ENCODE results near the gene DDX54. TPM values are rescaled to one million over a fixed set of nuclear protein-coding genes. Genes with fewer than 3 reads are reported as not detected.
A peak's percentile ranks its signal among the peaks of the same experiment; 100 is the strongest.

DDX54 gene
- total RNA-seq, 1 donor from 2014 or later, result 40.5 TPM

DNA sequence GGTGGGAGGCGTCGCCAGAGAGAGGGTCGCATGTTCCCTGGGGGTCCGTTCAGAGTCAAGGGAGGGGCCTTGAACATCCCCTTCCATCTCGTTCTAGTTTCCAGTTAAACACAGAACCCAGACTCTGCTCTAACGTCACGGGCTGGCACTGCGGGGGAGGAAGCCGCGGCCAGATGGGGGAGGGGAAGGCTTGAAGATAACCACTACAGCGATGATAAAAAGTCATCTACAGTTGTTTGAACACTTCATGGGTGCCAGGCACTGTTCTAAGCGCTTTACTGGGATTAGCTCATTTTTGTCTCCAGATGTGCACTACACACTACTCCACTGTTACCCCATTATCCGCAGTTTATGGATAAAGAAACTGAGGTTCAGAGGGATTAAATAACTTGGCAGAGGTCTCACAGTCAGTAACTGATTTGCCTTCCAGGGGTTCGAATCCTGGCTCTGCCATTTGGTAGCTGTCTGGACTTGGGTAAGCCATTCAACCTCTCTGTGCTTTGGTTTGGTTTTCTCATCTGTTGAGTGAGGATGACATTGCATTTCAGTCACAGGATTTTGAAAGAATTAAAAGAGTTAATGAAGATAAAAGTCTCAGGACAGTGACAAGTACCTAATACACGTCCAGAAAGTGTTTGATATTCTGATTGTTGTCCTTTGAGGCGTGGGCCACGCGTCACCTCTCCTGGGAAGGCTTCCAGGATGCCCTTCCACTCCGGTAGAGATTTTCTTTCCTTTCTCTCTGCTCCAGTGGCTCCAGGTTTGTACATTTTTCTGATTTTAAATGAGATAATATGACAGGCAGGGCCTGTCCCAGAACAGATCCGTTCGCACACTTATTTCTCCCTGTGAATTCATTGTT is 48.9 kb downstream of the DDX54 start:
- no peaks in the 10 kb centered on the region for H3K27me3 ChIP-seq (ENCODE audit: control insufficient read depth, insufficient read depth, low read length)
- DNase-seq (ENCODE audit: low read depth) (no peak), FAIRE-seq (no peak)
- no peak overlapping the region for H3K4me3 ChIP-seq (ENCODE audit: low read depth, low read length)
- TF ChIP-seq, protein P1, sequence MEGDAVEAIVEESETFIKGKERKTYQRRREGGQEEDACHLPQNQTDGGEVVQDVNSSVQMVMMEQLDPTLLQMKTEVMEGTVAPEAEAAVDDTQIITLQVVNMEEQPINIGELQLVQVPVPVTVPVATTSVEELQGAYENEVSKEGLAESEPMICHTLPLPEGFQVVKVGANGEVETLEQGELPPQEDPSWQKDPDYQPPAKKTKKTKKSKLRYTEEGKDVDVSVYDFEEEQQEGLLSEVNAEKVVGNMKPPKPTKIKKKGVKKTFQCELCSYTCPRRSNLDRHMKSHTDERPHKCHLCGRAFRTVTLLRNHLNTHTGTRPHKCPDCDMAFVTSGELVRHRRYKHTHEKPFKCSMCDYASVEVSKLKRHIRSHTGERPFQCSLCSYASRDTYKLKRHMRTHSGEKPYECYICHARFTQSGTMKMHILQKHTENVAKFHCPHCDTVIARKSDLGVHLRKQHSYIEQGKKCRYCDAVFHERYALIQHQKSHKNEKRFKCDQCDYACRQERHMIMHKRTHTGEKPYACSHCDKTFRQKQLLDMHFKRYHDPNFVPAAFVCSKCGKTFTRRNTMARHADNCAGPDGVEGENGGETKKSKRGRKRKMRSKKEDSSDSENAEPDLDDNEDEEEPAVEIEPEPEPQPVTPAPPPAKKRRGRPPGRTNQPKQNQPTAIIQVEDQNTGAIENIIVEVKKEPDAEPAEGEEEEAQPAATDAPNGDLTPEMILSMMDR (IDR thresholded peaks at IDR 0.05; ENCODE audit: insufficient read depth, low read length, severe bottlenecking), result no peak
- no peaks in the 10 kb centered on the region for H3K36me3 ChIP-seq (ENCODE audit: control insufficient read depth, insufficient read depth, low read length)

DNA sequence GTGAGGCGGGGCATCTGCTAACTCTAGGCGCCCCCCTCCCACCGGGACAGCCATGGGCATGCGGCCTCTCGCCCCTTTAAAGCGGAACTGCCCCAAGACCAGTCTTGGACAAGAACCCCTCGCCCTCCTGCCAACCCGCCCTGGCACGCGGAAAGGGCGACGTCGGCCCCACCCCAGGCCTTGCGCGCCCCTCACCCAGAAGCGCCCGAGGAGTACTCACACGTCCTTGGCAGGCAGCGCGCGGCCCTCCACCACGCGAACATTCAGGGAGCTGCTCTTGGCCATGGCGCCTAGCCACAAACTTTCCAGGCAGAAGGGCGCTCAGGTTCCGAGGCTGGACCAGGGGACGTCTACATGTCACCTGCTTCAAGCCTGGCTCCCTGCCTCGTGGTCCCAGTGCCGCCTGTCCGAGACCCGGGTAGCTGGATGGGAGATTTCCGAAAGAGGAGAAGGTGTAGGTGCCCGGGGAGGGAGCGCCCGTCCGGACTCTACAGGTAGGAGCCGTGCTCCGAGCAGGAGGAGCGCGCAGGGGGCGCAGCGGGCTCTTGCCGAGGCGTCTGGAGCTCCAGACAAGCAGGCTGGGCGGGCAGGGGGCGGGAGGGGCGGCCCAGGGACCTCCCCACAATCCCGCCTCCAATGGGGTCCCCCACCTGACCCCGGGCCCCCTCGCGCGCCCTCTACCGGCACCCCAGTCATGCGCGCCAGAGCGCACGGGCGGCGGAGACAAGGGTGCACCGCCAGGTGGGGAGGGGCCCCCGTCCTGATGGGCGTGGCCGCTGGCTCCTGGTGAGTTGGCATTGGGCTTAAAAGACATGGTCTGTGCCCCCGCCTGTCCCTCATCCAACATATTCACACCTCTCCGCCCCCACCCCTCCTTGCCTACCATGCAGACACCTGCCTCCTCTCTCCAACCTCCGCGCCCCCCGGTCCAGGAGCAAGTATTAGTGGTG is 49.8 kb downstream of the DDX54 start, which contains the start of gene RASAL1:
Gene RASAL1, minus strand, starts transcription at position 584 of the 950 bp plus-strand sequence. Its CDS starts 299 bp downstream, at position 285.
- Histone ChIP-seq H3K36me3 (ENCODE audit: control insufficient read depth, insufficient read depth, low read length) (no peaks in the 10 kb centered on the region), H3K27me3 (ENCODE audit: control insufficient read depth, insufficient read depth, low read length) (no peaks in the 10 kb centered on the region), H3K4me3 (ENCODE audit: low read depth, low read length) (peak within 1 kb of the TSS; percentile 24)
- TF ChIP-seq, protein P1 (IDR thresholded peaks at IDR 0.05; ENCODE audit: insufficient read depth, low read length, severe bottlenecking), result peak; percentile 41
- DNase-seq (ENCODE audit: low read depth), result no peak
- no peak for FAIRE-seq

DNA sequence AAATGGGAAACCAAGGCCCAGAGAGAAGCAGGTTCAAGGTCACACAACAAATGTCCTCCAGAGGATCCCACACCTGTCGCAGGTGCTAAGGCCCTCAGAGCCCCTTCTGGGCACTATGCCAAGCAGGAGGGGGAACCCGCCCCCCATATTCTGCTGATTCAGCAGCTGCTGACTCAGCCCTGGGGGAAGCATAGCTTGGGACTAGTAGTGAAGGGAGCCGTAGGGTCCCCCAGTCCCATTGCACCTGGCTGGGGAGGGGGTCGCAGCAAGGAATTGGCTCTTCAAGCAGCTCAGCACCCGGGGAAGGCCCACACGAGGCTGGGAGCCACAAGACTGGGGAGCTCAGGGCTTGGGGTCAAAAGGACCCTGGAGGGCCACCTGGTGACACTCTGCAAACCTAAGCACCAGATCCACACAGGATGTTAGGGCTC is 50.7 kb downstream of the DDX54 start:
- Histone ChIP-seq H3K4me3 (ENCODE audit: low read depth, low read length) (no peak overlapping the region), H3K36me3 (ENCODE audit: control insufficient read depth, insufficient read depth, low read length) (no peaks in the 10 kb centered on the region), H3K27me3 (ENCODE audit: control insufficient read depth, insufficient read depth, low read length) (no peaks in the 10 kb centered on the region)
- DNase-seq (ENCODE audit: low read depth) (no peak), FAIRE-seq (no peak)
- TF ChIP-seq, protein P1 (IDR thresholded peaks at IDR 0.05; ENCODE audit: insufficient read depth, low read length, severe bottlenecking), result no peak

DNA sequence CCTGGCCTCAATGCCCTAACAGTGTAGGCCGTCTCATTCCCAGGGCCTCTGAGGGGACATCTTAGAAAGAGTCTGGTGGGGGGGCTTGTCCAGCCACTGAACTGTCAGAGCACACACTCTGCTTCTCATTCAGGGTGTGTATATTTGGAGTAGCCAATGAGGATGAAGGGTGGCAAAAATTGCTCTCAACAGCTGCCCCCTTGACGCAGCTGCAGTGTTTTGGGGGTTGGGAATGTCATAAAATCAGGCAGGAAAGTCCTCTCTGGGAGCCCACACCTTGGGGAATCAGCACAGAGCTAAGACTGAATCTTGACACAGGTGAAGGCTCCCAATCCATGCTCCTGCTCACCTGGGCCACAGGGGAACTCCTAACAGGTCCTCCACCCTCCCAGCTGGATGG is 51.2 kb downstream of the DDX54 start:
- TF ChIP-seq, protein P1 (IDR thresholded peaks at IDR 0.05; ENCODE audit: insufficient read depth, low read length, severe bottlenecking), result no peak
- Histone ChIP-seq H3K4me3 (ENCODE audit: low read depth, low read length) (no peak overlapping the region), H3K36me3 (ENCODE audit: control insufficient read depth, insufficient read depth, low read length) (no peaks in the 10 kb centered on the region), H3K27me3 (ENCODE audit: control insufficient read depth, insufficient read depth, low read length) (no peaks in the 10 kb centered on the region)
- no peak for DNase-seq (ENCODE audit: low read depth)
- no peak for FAIRE-seq

DNA sequence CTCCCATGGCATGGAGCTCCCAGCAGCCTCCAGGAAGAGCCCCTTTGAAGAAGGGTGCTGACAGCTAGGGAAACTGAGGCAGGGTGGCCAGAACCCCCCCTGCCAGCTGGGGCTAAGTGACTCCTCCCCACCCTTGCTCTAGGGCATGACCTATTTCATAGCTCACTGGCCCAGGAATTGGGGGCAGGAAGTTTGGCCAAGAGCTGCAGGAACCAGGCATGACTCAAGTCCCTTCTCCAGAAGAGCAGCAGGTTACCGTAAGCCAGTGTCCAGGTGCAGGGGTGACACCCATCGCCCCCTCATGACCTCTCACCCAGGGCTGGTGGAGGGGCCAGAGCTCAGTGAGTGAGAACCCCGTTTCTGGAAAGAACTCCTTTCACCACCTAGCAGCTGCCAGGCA is 51.6 kb downstream of the DDX54 start:
- no peak for DNase-seq (ENCODE audit: low read depth)
- TF ChIP-seq, protein P1 (IDR thresholded peaks at IDR 0.05; ENCODE audit: insufficient read depth, low read length, severe bottlenecking), result no peak
- Histone ChIP-seq H3K27me3 (ENCODE audit: control insufficient read depth, insufficient read depth, low read length) (no peaks in the 10 kb centered on the region), H3K36me3 (ENCODE audit: control insufficient read depth, insufficient read depth, low read length) (no peaks in the 10 kb centered on the region), H3K4me3 (ENCODE audit: low read depth, low read length) (no peak overlapping the region)
- FAIRE-seq, result no peak

Measured in bronchial epithelial cell (primary cell).